ENCODE measurements around the gene SLC18A3. TPM values are rescaled to one million over a fixed set of nuclear protein-coding genes. Genes with fewer than 3 reads are reported as not detected.

The SLC18A3 gene
- polyA plus RNA-seq, 1 of the 3 experiments (the other 2 are of a cell fraction), result 1.7 TPM

- Histone ChIP-seq H3K4me3 (ENCODE audit: low read depth in 2 of 2, low read length in 1 of 2) (no peak overlapping the region), H3K9me2 (no peaks in the 10 kb centered on the region), H3K27me3 (ENCODE audit: insufficient read depth) (no peaks in the 10 kb centered on the region), H3K4me2 (no peak overlapping the region), H3K27ac (ENCODE audit: low read depth in 2 of 2, low read length in 1 of 2) (no peak overlapping the region), H3K36me3 (replicated peaks in 1 of 2; ENCODE audit: control insufficient read depth in 1 of 2, insufficient read depth in 2 of 2, low read length in 1 of 2) (no peaks in the 10 kb centered on the region), H3K9me3 (no peaks in the 10 kb centered on the region), H3K4me1 (ENCODE audit: control insufficient read depth in 1 of 2, insufficient read depth in 2 of 2, low read depth in 1 of 2, low read length in 1 of 2) (peaks cover 0 to 16% of the 10 kb centered on the region in 2 experiments; a peak in 1 of 4 replicates), H4K20me1 (ENCODE audit: insufficient read depth) (no peaks in the 10 kb centered on the region), H3K9ac (no peak overlapping the region), H3K79me2 (ENCODE audit: insufficient read depth) (no peaks in the 10 kb centered on the region), H2AFZ (ENCODE audit: low read depth) (no peak overlapping the region), H3F3A (replicated peaks; ENCODE audit: insufficient read depth) (no peaks in the 10 kb centered on the region)
- ChIA-PET CTCF (interaction anchor here (1.6 kb wide), 1 partner anchor 9 kb away, joined by 5 read pairs; no protein-coding TSS in a partner anchor), POLR2A (no interaction called here)
- 77% methylated on average over 3 of the region's 8 CpGs for WGBS (ENCODE audit: low lambda C conversion rate)
- DNase-seq, result no peak
- TF ChIP-seq FOXM1 (IDR thresholded peaks at IDR 0.05; ENCODE audit: low read depth) (no peak), FOXJ3 (CRISPR knock-in tag; IDR thresholded peaks at IDR 0.05) (no peak)
Observed at GRCh38 chr10:49600046-49600445, 10.1 kb upstream of the SLC18A3 start.

GRCh38 chr10:49600781-49601400, 9.2 kb upstream of the SLC18A3 start:
- no peaks in the 10 kb centered on the region for H3K9me2 ChIP-seq
- H3K4me1 ChIP-seq (ENCODE audit: control insufficient read depth in 1 of 2, insufficient read depth in 2 of 2, low read depth in 1 of 2, low read length in 1 of 2), result peaks cover 0 to 22% of the 10 kb centered on the region in 2 experiments; a peak in 1 of 4 replicates
- ChIA-PET POLR2A (no interaction called here), CTCF (interaction anchor here (0.9 to 2.4 kb wide), 3 partner anchors 8 to 10 kb away, joined by 3 to 15 read pairs (median 5); no protein-coding TSS in a partner anchor)
- no peaks in the 10 kb centered on the region for H3K79me2 ChIP-seq (ENCODE audit: insufficient read depth)
- no peak overlapping the region for H3K9ac ChIP-seq
- H3K9me3 ChIP-seq, result no peaks in the 10 kb centered on the region
- 61% methylated on average over 4 of the region's 4 CpGs for WGBS (ENCODE audit: low lambda C conversion rate)
- no peaks in the 10 kb centered on the region for H3F3A ChIP-seq (replicated peaks; ENCODE audit: insufficient read depth)
- no peak overlapping the region for H3K27ac ChIP-seq (ENCODE audit: low read depth in 2 of 2, low read length in 1 of 2)
- H3K27me3 ChIP-seq (ENCODE audit: insufficient read depth), result no peaks in the 10 kb centered on the region
- H3K4me3 ChIP-seq (ENCODE audit: low read depth in 2 of 2, low read length in 1 of 2), result no peak overlapping the region
- no peak overlapping the region for H2AFZ ChIP-seq (ENCODE audit: low read depth)
- no peak for TF ChIP-seq NRF1 (IDR thresholded peaks at IDR 0.05; ENCODE audit: low read depth, low read length)
- no peak for TF ChIP-seq SMC3 (IDR thresholded peaks at IDR 0.05; ENCODE audit: low read depth, low read length)
- no peak for TF ChIP-seq TAF1 (IDR thresholded peaks at IDR 0.05; ENCODE audit: borderline replicate concordance, low read depth, low read length)
- TF ChIP-seq GABPA (IDR thresholded peaks at IDR 0.05; ENCODE audit: low read depth), result no peak
- no peak for TF ChIP-seq FOXM1 (IDR thresholded peaks at IDR 0.05; ENCODE audit: low read depth)
- no peak for TF ChIP-seq FOXJ3 (CRISPR knock-in tag; IDR thresholded peaks at IDR 0.05)
- no peak for TF ChIP-seq PBX3 (IDR thresholded peaks at IDR 0.05)
- no peak for TF ChIP-seq CHD2 (IDR thresholded peaks at IDR 0.05; ENCODE audit: low read length, partially characterized antibody)
- no peak for TF ChIP-seq REST (IDR thresholded peaks at IDR 0.05; ENCODE audit: low read depth, low read length)
- TF ChIP-seq USF1 (IDR thresholded peaks at IDR 0.05; ENCODE audit: borderline replicate concordance, low read depth), result no peak
- TF ChIP-seq JUND (IDR thresholded peaks at IDR 0.05), result no peak
- no peak for TF ChIP-seq POLR2AphosphoS5 (IDR thresholded peaks at IDR 0.05; ENCODE audit: low read depth, low read length)
- TF ChIP-seq USF2 (IDR thresholded peaks at IDR 0.05; ENCODE audit: borderline replicate concordance, low read depth, low read length), result no peak
- TF ChIP-seq TCF12 (IDR thresholded peaks at IDR 0.05), result no peak
- H4K20me1 ChIP-seq (ENCODE audit: insufficient read depth), result no peaks in the 10 kb centered on the region
- H3K36me3 ChIP-seq (replicated peaks in 1 of 2; ENCODE audit: control insufficient read depth in 1 of 2, insufficient read depth in 2 of 2, low read length in 1 of 2), result no peaks in the 10 kb centered on the region
- peak overlapping the region; percentile 16; the same call in 1 of the 2 replicates for H3K4me2 ChIP-seq
- no peak for DNase-seq
